ENCODE measurements around the gene RNF151. TPM values are rescaled to one million over a fixed set of nuclear protein-coding genes. Genes with fewer than 3 reads are reported as not detected.

RNF151 gene
- total and polyA plus RNA-seq, 2 of the 13 experiments (the other 11 are each of a cell fraction or from before 2014, with no cell fraction given) = not detected

GRCh38 chr16:1932050-1933028, 34.3 kb upstream of the RNF151 start (continued):
- TF ChIP-seq, protein P1, sequence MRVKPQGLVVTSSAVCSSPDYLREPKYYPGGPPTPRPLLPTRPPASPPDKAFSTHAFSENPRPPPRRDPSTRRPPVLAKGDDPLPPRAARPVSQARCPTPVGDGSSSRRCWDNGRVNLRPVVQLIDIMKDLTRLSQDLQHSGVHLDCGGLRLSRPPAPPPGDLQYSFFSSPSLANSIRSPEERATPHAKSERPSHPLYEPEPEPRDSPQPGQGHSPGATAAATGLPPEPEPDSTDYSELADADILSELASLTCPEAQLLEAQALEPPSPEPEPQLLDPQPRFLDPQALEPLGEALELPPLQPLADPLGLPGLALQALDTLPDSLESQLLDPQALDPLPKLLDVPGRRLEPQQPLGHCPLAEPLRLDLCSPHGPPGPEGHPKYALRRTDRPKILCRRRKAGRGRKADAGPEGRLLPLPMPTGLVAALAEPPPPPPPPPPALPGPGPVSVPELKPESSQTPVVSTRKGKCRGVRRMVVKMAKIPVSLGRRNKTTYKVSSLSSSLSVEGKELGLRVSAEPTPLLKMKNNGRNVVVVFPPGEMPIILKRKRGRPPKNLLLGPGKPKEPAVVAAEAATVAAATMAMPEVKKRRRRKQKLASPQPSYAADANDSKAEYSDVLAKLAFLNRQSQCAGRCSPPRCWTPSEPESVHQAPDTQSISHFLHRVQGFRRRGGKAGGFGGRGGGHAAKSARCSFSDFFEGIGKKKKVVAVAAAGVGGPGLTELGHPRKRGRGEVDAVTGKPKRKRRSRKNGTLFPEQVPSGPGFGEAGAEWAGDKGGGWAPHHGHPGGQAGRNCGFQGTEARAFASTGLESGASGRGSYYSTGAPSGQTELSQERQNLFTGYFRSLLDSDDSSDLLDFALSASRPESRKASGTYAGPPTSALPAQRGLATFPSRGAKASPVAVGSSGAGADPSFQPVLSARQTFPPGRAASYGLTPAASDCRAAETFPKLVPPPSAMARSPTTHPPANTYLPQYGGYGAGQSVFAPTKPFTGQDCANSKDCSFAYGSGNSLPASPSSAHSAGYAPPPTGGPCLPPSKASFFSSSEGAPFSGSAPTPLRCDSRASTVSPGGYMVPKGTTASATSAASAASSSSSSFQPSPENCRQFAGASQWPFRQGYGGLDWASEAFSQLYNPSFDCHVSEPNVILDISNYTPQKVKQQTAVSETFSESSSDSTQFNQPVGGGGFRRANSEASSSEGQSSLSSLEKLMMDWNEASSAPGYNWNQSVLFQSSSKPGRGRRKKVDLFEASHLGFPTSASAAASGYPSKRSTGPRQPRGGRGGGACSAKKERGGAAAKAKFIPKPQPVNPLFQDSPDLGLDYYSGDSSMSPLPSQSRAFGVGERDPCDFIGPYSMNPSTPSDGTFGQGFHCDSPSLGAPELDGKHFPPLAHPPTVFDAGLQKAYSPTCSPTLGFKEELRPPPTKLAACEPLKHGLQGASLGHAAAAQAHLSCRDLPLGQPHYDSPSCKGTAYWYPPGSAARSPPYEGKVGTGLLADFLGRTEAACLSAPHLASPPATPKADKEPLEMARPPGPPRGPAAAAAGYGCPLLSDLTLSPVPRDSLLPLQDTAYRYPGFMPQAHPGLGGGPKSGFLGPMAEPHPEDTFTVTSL (CRISPR knock-in tag; IDR thresholded peaks at IDR 0.05; ENCODE audit: borderline replicate concordance) = 0 out of 2 replicates have a peak, but pooled peaks have one; percentile 28
- TF ChIP-seq ZBTB14 (CRISPR knock-in tag; IDR thresholded peaks at IDR 0.05) = no peak
- no peak for TF ChIP-seq PRDM15 (CRISPR knock-in tag; IDR thresholded peaks at IDR 0.05)
- peak; percentile 61; the same call in 1 of the 2 replicates for TF ChIP-seq ZNF670 (CRISPR knock-in tag; IDR thresholded peaks at IDR 0.05; ENCODE audit: borderline replicate concordance)
- TF ChIP-seq, protein P2, sequence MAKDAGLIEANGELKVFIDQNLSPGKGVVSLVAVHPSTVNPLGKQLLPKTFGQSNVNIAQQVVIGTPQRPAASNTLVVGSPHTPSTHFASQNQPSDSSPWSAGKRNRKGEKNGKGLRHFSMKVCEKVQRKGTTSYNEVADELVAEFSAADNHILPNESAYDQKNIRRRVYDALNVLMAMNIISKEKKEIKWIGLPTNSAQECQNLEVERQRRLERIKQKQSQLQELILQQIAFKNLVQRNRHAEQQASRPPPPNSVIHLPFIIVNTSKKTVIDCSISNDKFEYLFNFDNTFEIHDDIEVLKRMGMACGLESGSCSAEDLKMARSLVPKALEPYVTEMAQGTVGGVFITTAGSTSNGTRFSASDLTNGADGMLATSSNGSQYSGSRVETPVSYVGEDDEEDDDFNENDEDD (CRISPR knock-in tag; IDR thresholded peaks at IDR 0.05; ENCODE audit: borderline replicate concordance) = peak; percentile 24; the same call in 1 of the 2 replicates
- TF ChIP-seq FOXO1 (CRISPR knock-in tag; IDR thresholded peaks at IDR 0.05) = peak; percentile 9; the same call in 1 of the 2 replicates
- TF ChIP-seq ZBTB20 (CRISPR knock-in tag; IDR thresholded peaks at IDR 0.05; ENCODE audit: borderline replicate concordance, low read depth) = no peak
- TF ChIP-seq ZNF124 (CRISPR knock-in tag; IDR thresholded peaks at IDR 0.05) = peak; percentile 68; the same call in 1 of the 2 replicates
- peak; percentile 57; the same call in 1 of the 2 replicates for TF ChIP-seq HIC2 (CRISPR knock-in tag; IDR thresholded peaks at IDR 0.05; ENCODE audit: low read depth)
- no peak; the same call in 1 of the 2 replicates for TF ChIP-seq ZNF614 (CRISPR knock-in tag; IDR thresholded peaks at IDR 0.05; ENCODE audit: borderline replicate concordance)
- TF ChIP-seq, protein P3, sequence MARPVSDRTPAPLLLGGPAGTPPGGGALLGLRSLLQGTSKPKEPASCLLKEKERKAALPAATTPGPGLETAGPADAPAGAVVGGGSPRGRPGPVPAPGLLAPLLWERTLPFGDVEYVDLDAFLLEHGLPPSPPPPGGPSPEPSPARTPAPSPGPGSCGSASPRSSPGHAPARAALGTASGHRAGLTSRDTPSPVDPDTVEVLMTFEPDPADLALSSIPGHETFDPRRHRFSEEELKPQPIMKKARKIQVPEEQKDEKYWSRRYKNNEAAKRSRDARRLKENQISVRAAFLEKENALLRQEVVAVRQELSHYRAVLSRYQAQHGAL (CRISPR knock-in tag; IDR thresholded peaks at IDR 0.05; ENCODE audit: not compliant biosample characterization) = no peak

All from HepG2 (cell line).